Upper lobe of right lung (tissue), 1 donor: Measurements from ENCODE around the gene LENG8. TPM values are rescaled to one million over a fixed set of nuclear protein-coding genes. Genes with fewer than 3 reads are reported as not detected.

ENCODE experiments used
- ATAC-seq: fragments of 200-7000 bp; cut with Tn5 transposase; one replicate; pipeline ENCODE4 v1.9.1; 2020; ENCODE audit warnings: mild to moderate bottlenecking, moderate library complexity
- DNase-seq: peaks from one replicate; pipeline ENCODE4 v3.0.0-alpha.2; 2020
- H3K27ac ChIP-seq: fragments of 200-600 bp; one replicate; pipeline ENCODE4 v1.8.0; 2022
- H3K27me3 ChIP-seq: fragments of 200-600 bp; one replicate; pipeline ENCODE4 v1.8.0; 2022; ENCODE audit warnings: mild to moderate bottlenecking
- H3K36me3 ChIP-seq: fragments of 200-600 bp; one replicate; pipeline ENCODE4 v1.8.0; 2022
- H3K4me1 ChIP-seq: fragments of 200-600 bp; one replicate; pipeline ENCODE4 v1.8.0; 2022
- H3K4me3 ChIP-seq: fragments of 200-600 bp; one replicate; pipeline ENCODE4 v1.8.0; 2022; ENCODE audit warnings: mild to moderate bottlenecking
- H3K9me3 ChIP-seq: fragments of 200-600 bp; one replicate; pipeline ENCODE4 v1.8.0; 2022
- CTCF ChIP-seq: fragments of 200-600 bp; IDR thresholded peaks from one replicate; pipeline ENCODE4 v1.8.0; 2022; ENCODE audit warnings: antibody characterized with exemption
- intact Hi-C: fragments of 100-400 bp; cut with DNase I; formaldehyde crosslinking; loops from one replicate; pipeline ENCODE4 v1.11.0; 2022
- total RNA-seq: library from RNA; stranded (reverse); fragmentation: NEBNext Ultra II Directional; extraction: Animal tissue kit (Norgen Biotek cat#: 25700); gene quantifications from one replicate; pipeline ENCODE4 v1.2.1, GENCODE V29; 2021
- donor health status: DM: no; HTN: yes; CAD: no; lungs with severe emphysema.

Gene LENG8
- total RNA-seq, 1 donor from 2014 or later: 191 TPM

DNA sequence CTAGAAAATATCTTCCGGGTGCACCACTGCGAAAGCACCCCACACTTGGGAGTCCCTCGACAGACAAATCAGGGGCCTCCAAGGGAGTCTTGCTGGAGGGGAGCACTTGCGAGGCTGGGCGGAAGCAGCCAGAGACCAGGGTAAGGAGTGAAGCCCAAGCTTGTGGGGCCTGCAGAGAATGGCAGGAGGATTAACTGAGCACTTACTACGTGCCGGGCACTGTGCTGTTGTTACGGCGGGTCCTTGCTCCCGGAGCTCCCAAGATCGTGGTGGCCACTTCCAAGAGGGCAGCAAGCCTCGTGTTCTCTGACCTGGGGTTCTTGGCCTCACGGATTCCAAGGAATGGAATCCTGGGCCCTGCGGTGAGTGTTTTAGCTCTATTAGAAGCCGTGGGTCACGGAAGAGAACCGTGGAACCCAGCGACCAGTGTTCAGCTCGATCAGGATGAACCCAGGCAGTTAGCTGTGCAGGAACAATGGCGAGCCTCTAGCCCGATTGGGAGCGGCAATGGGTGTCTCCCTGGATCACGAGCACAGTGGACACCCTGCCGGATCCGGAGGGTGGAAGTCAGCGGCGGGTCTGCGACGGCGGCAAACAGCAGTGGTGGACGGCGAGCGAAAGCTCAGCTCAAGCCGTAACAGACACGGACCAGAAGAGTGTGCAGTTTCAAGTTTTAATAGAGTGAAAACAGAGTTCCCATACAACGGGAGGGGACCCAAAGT, 24.2 kb upstream of the LENG8 start:
- no peaks in the 10 kb centered on the region for H3K4me1 ChIP-seq
- DNase-seq (no peak), ATAC-seq (no peak)
- H3K9me3 ChIP-seq: no peaks in the 10 kb centered on the region
- TF ChIP-seq CTCF: no peak
- no peak overlapping the region for H3K27ac ChIP-seq
- peaks cover 77% of the 10 kb centered on the region for H3K27me3 ChIP-seq
- H3K36me3 ChIP-seq: no peaks in the 10 kb centered on the region
- intact Hi-C loops: no loop called here
- no peak overlapping the region for H3K4me3 ChIP-seq

DNA sequence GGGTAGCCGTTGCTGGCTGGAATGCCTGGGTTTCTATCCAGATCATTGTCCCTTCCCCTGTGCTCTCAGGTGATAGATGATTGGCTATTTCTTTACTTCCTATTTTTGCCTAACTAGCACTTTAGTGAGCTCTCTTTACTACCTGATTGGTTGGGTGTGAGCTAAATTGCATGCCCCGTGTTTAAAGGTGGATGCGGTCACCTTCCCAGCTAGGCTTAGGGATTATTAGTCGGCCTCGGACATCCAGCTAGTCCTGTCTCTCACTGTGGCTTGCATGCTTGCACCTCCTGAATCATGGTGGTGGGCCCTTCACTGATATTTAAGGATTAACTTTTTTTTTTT, 23.6 kb upstream of the LENG8 start:
- no peak overlapping the region for H3K4me3 ChIP-seq
- no peak overlapping the region for H3K27ac ChIP-seq
- ATAC-seq: no peak
- H3K9me3 ChIP-seq: no peaks in the 10 kb centered on the region
- intact Hi-C loops: no loop called here
- peaks cover 77% of the 10 kb centered on the region for H3K27me3 ChIP-seq
- H3K4me1 ChIP-seq: peaks cover 3% of the 10 kb centered on the region
- DNase-seq: no peak
- no peak for TF ChIP-seq CTCF
- H3K36me3 ChIP-seq: no peaks in the 10 kb centered on the region

- no peak for TF ChIP-seq CTCF
- H3K4me3 ChIP-seq: no peak overlapping the region
- ATAC-seq: no peak
Observed at GRCh38 chr19:54426291-54426931, 22.6 kb upstream of the LENG8 start.

DNA sequence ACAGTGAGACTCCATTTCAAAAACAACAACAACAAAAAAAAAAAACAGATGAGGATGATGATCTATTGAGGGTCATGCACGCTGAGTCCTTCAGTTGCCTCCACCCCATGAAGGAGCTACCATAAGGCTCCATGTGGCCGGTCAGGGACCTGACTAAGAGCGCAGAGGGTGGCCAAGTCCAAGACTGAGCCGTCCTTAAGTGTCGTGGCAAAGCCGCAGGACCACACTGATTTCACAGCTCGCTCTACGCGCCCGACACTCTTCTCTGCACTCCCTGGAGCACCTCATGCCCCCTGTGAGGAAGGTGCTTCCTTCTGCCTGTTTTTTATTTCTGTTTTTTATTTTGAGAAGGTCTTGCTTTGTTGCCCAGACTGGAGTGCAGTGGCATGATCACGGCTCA, 21.4 kb upstream of the LENG8 start:
- Histone ChIP-seq H3K9me3 (no peaks in the 10 kb centered on the region), H3K27ac (no peak overlapping the region), H3K27me3 (peaks cover 63% of the 10 kb centered on the region), H3K4me3 (no peak overlapping the region), H3K4me1 (peaks cover 16% of the 10 kb centered on the region), H3K36me3 (no peaks in the 10 kb centered on the region)
- no peak for ATAC-seq
- DNase-seq: no peak
- no peak for TF ChIP-seq CTCF
- intact Hi-C loops: no loop called here

More at GRCh38 chr19:54426291-54426931, 22.6 kb upstream of the LENG8 start:
- Histone ChIP-seq H3K9me3 (no peaks in the 10 kb centered on the region), H3K4me1 (peaks cover 13% of the 10 kb centered on the region), H3K27me3 (peaks cover 73% of the 10 kb centered on the region), H3K36me3 (no peaks in the 10 kb centered on the region), H3K27ac (no peak overlapping the region)
- no peak for DNase-seq
- intact Hi-C loops: no loop called here

- ATAC-seq (no peak), DNase-seq (no peak)
- intact Hi-C loops: no loop called here
- no peak overlapping the region for H3K27ac ChIP-seq
- TF ChIP-seq CTCF: no peak
- peaks cover 61% of the 10 kb centered on the region for H3K27me3 ChIP-seq
- H3K4me3 ChIP-seq: no peak overlapping the region
- peaks cover 16% of the 10 kb centered on the region for H3K4me1 ChIP-seq
- no peaks in the 10 kb centered on the region for H3K9me3 ChIP-seq
- H3K36me3 ChIP-seq: no peaks in the 10 kb centered on the region
Observed at GRCh38 chr19:54428323-54429175, 20.4 kb upstream of the LENG8 start.
